ENCODE data around the gene PSMC1. TPM values are rescaled to one million over a fixed set of nuclear protein-coding genes. Genes with fewer than 3 reads are reported as not detected.
"Not testable (repeated sequence)": the region's sequence is repeated elsewhere in the genome, so short reads cannot be mapped to it uniquely, and the experiment has no call there.

Gene PSMC1
- total RNA-seq (100 to 1,000 TPM in 1 of 5 experiments, 10 to 100 TPM in 4; 47.9 to 101 (median 58.2) TPM), polyA plus RNA-seq (10 to 100 TPM; 88.4 to 97.3 TPM), total RNA-seq (42.5 reads per million, percentile 68 among the genes with 10 or more reads in this experiment)

DNA sequence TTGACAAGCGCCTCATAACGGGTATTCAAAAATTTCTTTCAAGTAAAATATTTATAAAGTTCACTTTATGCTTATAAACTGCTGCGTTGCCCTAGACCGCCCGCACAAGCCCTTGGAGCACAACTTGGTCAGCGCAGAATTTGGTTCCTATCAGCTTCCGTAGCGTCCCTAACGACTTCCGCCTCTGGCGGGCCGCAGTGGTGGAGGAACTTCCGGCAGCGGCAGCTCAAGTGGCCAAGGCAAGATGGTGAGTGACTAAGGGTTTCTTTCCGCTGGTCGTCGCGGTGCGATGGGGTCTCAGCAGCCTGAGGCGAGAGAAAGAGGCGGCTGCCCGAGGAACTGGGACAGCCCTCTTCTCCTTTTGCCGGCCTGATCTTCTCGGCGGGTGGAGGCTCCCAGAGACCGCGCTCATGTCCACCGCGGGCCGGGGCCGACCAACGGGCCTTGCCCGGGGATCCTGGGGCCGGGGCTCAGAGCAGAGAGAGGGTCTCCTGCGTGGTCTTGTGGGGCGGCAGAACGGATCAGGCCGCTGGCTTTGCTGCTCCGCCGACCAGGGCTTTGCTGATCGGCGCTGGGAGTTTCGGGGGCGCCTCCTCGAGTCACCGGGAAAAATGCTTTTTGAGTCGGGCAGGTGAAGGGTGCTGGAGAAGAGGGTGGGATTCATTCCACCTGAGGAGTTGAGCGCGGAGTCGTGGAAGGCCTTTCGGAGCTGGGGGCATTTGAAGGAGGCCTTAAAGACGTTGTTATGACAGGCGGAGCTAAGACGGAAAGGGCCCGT is at the start of gene PSMC1:
TSS of gene PSMC1 (plus strand) at position 200 of the 778 bp plus-strand sequence. CDS start at position 245, 45 bp downstream.
- peak; percentile 51 to 89 (median 85) for DNase-seq

DNA sequence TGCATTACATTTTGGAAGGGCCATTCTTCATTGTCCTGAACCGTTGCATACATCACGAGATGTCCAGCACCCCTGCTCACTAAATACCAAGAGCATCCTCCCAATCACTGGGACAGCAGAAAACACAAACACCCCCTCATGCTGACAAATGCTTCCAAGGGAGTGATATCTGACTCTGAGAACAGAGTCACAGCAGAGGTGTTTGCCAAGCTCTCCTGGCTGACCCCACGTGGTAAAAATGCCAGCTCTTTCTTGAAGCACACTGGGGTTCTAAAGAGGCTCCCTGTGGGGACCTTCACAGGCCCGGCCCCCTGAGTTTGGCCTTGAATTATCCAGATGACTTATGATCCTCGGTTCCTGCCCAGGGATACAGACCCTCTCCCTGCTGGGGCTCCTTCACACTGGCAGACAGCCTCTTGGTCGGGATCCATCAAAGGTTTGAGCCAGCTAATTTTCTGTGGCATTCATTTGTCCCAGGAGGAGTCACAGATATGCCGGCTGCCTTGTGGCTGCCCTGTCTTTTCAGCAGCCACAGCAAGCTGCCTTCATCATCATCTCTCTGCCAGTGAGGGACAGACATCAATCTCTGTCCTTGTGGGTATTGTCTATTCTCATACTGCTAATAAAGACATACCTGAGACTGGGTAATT is 43.1 kb upstream of the PSMC1 start:
- no peak overlapping the region for H3K4me3 Mint-ChIP-seq
- Histone ChIP-seq H3K4me1 (ENCODE audit: control insufficient read depth in 2 of 2, insufficient read depth in 2 of 2, low read length in 2 of 2) (no peaks in the 10 kb centered on the region), H3K9me3 (ENCODE audit: control insufficient read depth in 2 of 3, low read length in 3 of 3) (no peaks in the 10 kb centered on the region), H3K4me3 (ENCODE audit: low read length) (no peak overlapping the region), H3K36me3 (ENCODE audit: control insufficient read depth in 2 of 3, insufficient read depth in 3 of 3, low read length in 3 of 3) (no peaks in the 10 kb centered on the region), H3K27me3 (ENCODE audit: control insufficient read depth in 2 of 2, insufficient read depth in 2 of 2, low read length in 2 of 2) (no peaks in the 10 kb centered on the region), H3K27ac (ENCODE audit: low read depth, low read length) (no peak overlapping the region)
- H3K36me3 Mint-ChIP-seq, result peaks cover 0 to 6% (median 5%) of the 10 kb centered on the region in 5 donors
- ATAC-seq (no peak), DNase-seq (no peak)
- H3K27ac Mint-ChIP-seq, result no peak overlapping the region
- ChIA-PET POLR2A (no interaction called here), CTCF (no interaction called here)
- intact Hi-C loops (cut with micrococcal nuclease), result no loop called here
- H3K9me3 Mint-ChIP-seq, result peaks cover 0 to 29% (median 7%) of the 10 kb centered on the region in 11 donors
- no peaks in the 10 kb centered on the region for H3K4me1 Mint-ChIP-seq
- peaks cover 5 to 44% (median 37%) of the 10 kb centered on the region in 5 donors for H3K27me3 Mint-ChIP-seq

More for the DNA sequence above, at the start of gene PSMC1:
- no peaks in the 10 kb centered on the region for H3K27me3 ChIP-seq (ENCODE audit: control insufficient read depth in 2 of 2, insufficient read depth in 2 of 2, low read length in 2 of 2)
- peak within 1 kb of the TSS; percentile 86 to 99 (median 96) for H3K4me3 Mint-ChIP-seq
- peaks cover 4 to 32% (median 7%) of the 10 kb centered on the region in 3 experiments for H3K36me3 ChIP-seq (ENCODE audit: control insufficient read depth in 2 of 3, insufficient read depth in 3 of 3, low read length in 3 of 3)
- H3K4me1 ChIP-seq (ENCODE audit: control insufficient read depth in 2 of 2, insufficient read depth in 2 of 2, low read length in 2 of 2), result peaks cover 13 to 17% of the 10 kb centered on the region in 2 donors
- ATAC-seq, result peak; percentile 97
- peaks cover 12 to 39% (median 34%) of the 10 kb centered on the region in 7 donors for H3K4me1 Mint-ChIP-seq
- peak within 1 kb of the TSS; percentile 87 for H3K4me3 ChIP-seq (ENCODE audit: low read length)
- CTCF ChIA-PET, result interaction anchor here (0.6 to 1.0 kb wide), 4 partner anchors 8 to 1309 kb away, joined by 4 to 5 read pairs (median 4); no protein-coding TSS in a partner anchor
- H3K9me3 ChIP-seq (ENCODE audit: control insufficient read depth in 2 of 3, low read length in 3 of 3), result no peaks in the 10 kb centered on the region
- intact Hi-C loops (cut with micrococcal nuclease), result loop anchor here (1.0 to 5.0 kb wide), 12 partner anchors 74 to 1694 kb away; partner anchors contain the start of genes CALM1 (in 1 of the 2), EFCAB11 (in 1 of the 2), EML5 (in 1 of the 2) and NRDE2 (in 1 of the 2)
- peak within 1 kb of the TSS; percentile 86 for H3K27ac ChIP-seq (ENCODE audit: low read depth, low read length)
- POLR2A ChIA-PET, result interaction anchor here (0.6 to 3.6 kb wide), 6 partner anchors 8 to 979 kb away, joined by 3 to 26 read pairs (median 6); no protein-coding TSS in a partner anchor
- H3K27ac Mint-ChIP-seq, result peak within 1 kb of the TSS; percentile 90 to 98 (median 96)
- H3K36me3 Mint-ChIP-seq, result peaks cover 12 to 33% (median 16%) of the 10 kb centered on the region in 5 donors
- H3K27me3 Mint-ChIP-seq, result peaks cover 0 to 10% (median 7%) of the 10 kb centered on the region in 5 donors
- peaks cover 0 to 16% (median 0%) of the 10 kb centered on the region in 11 donors for H3K9me3 Mint-ChIP-seq

DNA sequence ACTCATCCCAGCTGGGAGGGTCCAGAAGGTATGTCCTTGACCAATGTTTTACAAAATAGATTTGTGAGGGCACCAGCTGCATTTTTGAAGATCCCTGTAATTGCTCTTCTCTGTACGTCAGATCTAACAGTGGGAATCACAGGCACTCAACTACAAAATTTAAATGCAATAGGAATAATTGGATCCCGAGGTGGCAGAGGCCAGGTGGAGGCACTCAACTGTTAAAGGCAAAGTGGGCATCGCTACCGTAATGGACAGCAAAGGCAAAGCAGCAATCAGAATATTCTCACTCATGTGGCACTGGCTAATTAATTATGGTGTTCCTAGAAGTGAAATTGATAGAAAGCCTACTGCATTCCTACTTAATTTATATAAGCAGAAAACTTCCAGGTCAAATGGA is 27.9 kb upstream of the PSMC1 start:
- H3K4me1 Mint-ChIP-seq, result no peaks in the 10 kb centered on the region
- no peaks in the 10 kb centered on the region for H3K27me3 ChIP-seq (ENCODE audit: control insufficient read depth in 2 of 2, insufficient read depth in 2 of 2, low read length in 2 of 2)

DNA sequence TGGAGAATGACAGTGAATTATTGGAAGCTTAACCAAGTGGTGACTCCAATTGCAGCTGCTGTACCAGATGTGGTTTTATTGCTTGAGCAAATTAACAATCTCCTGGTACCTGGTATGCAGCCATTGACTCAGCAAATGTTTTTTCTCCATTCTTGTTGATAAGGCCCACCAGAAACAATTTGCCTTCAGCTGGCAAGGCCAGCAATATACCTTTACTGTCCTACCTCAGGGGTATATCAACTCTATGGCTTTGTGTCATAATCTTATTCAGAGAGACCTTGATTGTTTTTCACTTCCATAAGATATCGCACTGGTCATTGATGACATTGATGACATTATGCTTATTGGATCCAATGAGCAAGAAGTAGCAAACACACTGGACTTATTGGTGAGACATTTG is 26.4 kb upstream of the PSMC1 start:
- H3K27me3 ChIP-seq (ENCODE audit: control insufficient read depth in 2 of 2, insufficient read depth in 2 of 2, low read length in 2 of 2); H3K9me3 ChIP-seq (ENCODE audit: control insufficient read depth in 2 of 3, low read length in 3 of 3); H3K4me3 Mint-ChIP-seq; H3K4me1 Mint-ChIP-seq; H3K9me3 Mint-ChIP-seq; H3K36me3 Mint-ChIP-seq; H3K36me3 ChIP-seq (ENCODE audit: control insufficient read depth in 2 of 3, insufficient read depth in 3 of 3, low read length in 3 of 3); POLR2A ChIA-PET; H3K4me1 ChIP-seq (ENCODE audit: control insufficient read depth in 2 of 2, insufficient read depth in 2 of 2, low read length in 2 of 2); H3K27ac ChIP-seq (ENCODE audit: low read depth, low read length); ATAC-seq; DNase-seq; H3K4me3 ChIP-seq (ENCODE audit: low read length); H3K27ac Mint-ChIP-seq: not testable (repeated sequence)
- CTCF ChIA-PET, result interaction anchor here (0.6 kb wide), 2 partner anchors 74 to 522 kb away, joined by 4 to 5 read pairs; no protein-coding TSS in a partner anchor
- intact Hi-C loops (cut with micrococcal nuclease), result loop anchor here (10.0 kb wide), 1 partner anchor 1205 kb away; no protein-coding TSS in a partner anchor
- peaks cover 10 to 17% (median 14%) of the 10 kb centered on the region in 5 donors for H3K27me3 Mint-ChIP-seq

More for the DNA sequence above, 27.9 kb upstream of the PSMC1 start:
- ATAC-seq, result no peak
- intact Hi-C loops (cut with micrococcal nuclease), result no loop called here
- ChIA-PET POLR2A (no interaction called here), CTCF (no interaction called here)
- H3K27me3 Mint-ChIP-seq, result peaks cover 3 to 23% (median 16%) of the 10 kb centered on the region in 5 donors
- no peaks in the 10 kb centered on the region for H3K36me3 Mint-ChIP-seq
- no peaks in the 10 kb centered on the region for H3K36me3 ChIP-seq (ENCODE audit: control insufficient read depth in 2 of 3, insufficient read depth in 3 of 3, low read length in 3 of 3)
- H3K4me3 Mint-ChIP-seq, result no peak overlapping the region
- H3K4me3 ChIP-seq (ENCODE audit: low read length), result no peak overlapping the region
- peaks cover 0 to 14% (median 5%) of the 10 kb centered on the region in 11 donors for H3K9me3 Mint-ChIP-seq
- no peaks in the 10 kb centered on the region for H3K4me1 ChIP-seq (ENCODE audit: control insufficient read depth in 2 of 2, insufficient read depth in 2 of 2, low read length in 2 of 2)
- H3K27ac ChIP-seq (ENCODE audit: low read depth, low read length), result no peak overlapping the region
- no peak overlapping the region for H3K27ac Mint-ChIP-seq
- H3K9me3 ChIP-seq (ENCODE audit: control insufficient read depth in 2 of 3, low read length in 3 of 3), result no peaks in the 10 kb centered on the region
- no peak for DNase-seq

DNA sequence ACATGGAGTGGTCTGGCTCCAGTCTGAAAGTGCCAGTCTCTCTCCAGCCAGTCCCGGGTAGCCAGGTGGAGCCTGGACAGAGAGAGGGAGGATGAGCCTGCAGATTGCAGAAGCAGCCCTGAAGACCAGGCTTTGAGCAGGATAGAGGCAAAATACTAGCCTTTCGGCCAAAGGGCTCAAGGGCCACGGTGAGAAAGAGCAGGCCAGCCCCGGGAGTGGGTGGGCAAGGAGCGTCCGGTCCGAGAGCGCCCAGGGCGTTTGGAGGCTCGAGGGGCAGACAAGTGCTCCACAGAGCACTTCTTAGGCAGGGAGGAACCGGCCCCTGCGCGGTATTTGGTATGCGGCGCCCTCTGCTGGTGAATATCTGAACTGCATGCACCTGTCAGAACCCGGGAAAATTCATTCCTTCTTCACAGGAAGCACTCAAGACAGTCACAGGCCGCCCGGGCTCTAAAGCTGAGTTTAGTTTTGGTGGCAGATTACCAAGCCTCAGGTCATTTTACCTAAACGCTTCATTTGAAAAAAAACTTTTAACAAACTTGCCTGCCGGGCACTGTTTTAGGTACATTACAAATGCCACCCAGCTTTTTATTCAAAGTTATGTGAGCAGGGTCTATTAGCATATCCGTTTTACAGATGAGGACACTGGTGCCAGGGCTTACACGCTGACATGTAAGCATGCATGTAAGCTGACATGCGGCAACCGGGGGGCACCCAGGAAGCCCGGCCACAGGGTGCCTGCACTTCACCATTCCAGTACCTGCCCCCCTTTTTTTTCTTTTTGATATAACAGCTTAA is 21.0 kb upstream of the PSMC1 start:
- peak overlapping the region in 1 of 9 donors; percentile 41 for H3K27ac Mint-ChIP-seq
- H3K4me1 ChIP-seq (ENCODE audit: control insufficient read depth in 2 of 2, insufficient read depth in 2 of 2, low read length in 2 of 2), result no peaks in the 10 kb centered on the region
- ChIA-PET CTCF (interaction anchor here (0.6 to 1.4 kb wide), 3 partner anchors 293 to 296 kb away, joined by 3 to 6 read pairs (median 5); no protein-coding TSS in a partner anchor), POLR2A (no interaction called here)
- no peaks in the 10 kb centered on the region for H3K36me3 ChIP-seq (ENCODE audit: control insufficient read depth in 2 of 3, insufficient read depth in 3 of 3, low read length in 3 of 3)
- H3K36me3 Mint-ChIP-seq, result peaks cover 0 to 23% (median 8%) of the 10 kb centered on the region in 5 donors
- H3K9me3 Mint-ChIP-seq, result peaks cover 0 to 55% (median 37%) of the 10 kb centered on the region in 11 donors
- no peak overlapping the region for H3K27ac ChIP-seq (ENCODE audit: low read depth, low read length)
- H3K4me3 ChIP-seq (ENCODE audit: low read length), result no peak overlapping the region
- peaks cover 9 to 33% (median 27%) of the 10 kb centered on the region in 5 donors for H3K27me3 Mint-ChIP-seq
- intact Hi-C loops (cut with micrococcal nuclease), result loop anchor here (1.0 to 10.0 kb wide), 4 partner anchors 262 to 1413 kb away; partner anchors contain the start of gene TTC8 (in 1 of the 2)
- no peaks in the 10 kb centered on the region for H3K27me3 ChIP-seq (ENCODE audit: control insufficient read depth in 2 of 2, insufficient read depth in 2 of 2, low read length in 2 of 2)
- DNase-seq (peak in 8 of 9 donors; percentile 16 to 75 (median 44)), ATAC-seq (peak; percentile 86)
- H3K4me1 Mint-ChIP-seq, result peaks cover 0 to 6% (median 0%) of the 10 kb centered on the region in 7 donors
- H3K9me3 ChIP-seq (ENCODE audit: control insufficient read depth in 2 of 3, low read length in 3 of 3), result peaks cover 0 to 30% (median 19%) of the 10 kb centered on the region in 3 experiments
- H3K4me3 Mint-ChIP-seq, result peak overlapping the region in 1 of 10 donors; percentile 21

Measured in naive thymus-derived CD4-positive, alpha-beta T cell (primary cell).